NCI-H2227 treated with DMSO at 0.1 percent for 48 hours (cell line): ENCODE measurements around the gene KYNU.
"Not testable (repeated sequence)": the region's sequence is repeated elsewhere in the genome, so short reads cannot be mapped to it uniquely, and the experiment has no call there.

Experiments used
- DNase-seq: peaks from one replicate; lab custom pipeline; 2025; lab: John Stamatoyannopoulos, UW

The KYNU gene

GRCh38 chr2:142871396-142871795 lies 6.1 kb upstream of the KYNU start:
- DNase-seq: no peak

- no peak for DNase-seq
Observed at GRCh38 chr2:142872882-142873724, 4.4 kb upstream of the KYNU start.

DNA sequence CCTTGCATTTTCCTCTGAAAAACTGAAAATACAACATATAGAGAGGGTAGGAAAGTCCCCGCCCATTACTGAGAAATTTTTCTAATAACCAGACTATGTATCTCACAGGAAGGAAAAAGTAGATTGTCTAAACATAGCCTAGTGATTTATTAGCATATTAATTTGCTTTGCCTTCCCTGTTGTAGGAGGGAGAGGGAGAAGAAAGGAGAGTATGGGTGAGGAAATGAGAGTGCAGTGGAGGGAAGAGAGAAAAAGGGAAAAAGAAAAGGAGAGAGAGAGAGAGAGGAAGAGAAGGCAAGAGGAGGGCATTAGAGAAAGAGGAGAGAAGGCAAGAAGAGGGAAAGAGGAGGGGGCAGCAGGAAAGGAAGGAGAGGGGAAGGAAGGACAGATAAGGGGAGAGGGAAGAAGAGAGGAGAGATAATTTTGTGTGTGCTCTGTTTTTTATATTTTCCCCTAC lies 3.6 kb upstream of the KYNU start:
- DNase-seq: no peak

DNA sequence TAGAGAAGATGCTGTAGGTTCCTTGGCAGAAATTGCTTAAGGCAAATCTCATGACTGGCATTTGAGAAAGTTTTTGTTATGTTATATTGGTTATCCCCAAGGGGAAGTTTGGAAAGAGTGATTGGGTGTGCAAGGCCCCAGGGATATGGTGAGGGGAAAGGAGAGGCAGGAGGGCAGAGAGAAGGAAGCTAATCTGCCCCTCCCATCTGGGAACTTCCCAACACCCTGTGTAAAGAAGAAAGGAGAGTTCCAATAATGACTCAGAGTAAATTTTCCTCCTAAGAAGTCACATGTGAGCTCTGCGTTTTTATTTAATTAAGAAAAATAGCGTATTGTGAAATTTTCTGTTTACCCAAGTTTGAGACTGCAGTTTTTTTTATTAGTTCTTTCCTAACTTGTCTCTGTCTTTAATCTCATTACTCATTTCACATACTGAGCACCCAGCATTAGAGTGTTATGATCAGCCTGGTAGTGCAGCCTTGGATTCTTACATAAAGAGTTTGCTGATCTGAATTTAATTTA lies 3.1 kb upstream of the KYNU start:
- DNase-seq: no peak

DNA sequence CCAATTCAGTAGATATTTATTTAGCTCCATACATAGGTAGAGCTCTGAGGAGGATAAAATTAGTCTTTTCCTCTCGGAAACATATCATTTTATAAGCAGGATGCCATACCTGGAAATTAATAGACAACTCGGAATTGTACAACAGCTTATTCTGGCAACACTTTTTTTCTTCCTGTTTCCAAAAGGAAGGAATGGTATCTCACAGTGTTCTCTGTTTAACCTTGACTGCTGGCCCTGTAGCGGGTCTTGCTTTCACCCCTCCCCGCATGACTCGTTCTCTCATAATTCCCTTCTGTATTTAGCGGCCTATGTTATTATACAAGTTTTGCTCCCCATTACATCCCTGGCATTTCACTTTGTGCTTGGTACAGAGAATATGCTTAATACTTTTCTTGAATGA lies 2.5 kb upstream of the KYNU start:
- DNase-seq: no peak

DNA sequence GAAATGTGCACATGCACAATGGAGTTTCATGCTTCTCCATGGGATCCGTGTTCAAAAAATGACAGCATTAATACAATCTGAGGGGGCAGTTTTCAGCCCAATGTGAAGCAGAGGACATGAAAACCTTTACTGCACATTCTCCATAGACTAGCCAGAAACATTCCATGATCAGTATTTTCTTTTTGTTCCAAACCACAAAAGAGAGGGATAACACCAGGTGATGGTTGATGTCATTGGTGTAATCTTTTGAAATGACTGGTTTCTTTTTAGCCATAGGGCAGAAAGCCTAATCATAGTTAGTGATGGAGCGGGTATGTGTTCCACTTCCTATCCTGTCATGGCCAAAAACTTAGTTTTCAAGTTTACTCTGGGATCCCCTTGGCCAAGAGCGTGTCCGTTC lies 1.8 kb upstream of the KYNU start:
- no peak for DNase-seq

DNA sequence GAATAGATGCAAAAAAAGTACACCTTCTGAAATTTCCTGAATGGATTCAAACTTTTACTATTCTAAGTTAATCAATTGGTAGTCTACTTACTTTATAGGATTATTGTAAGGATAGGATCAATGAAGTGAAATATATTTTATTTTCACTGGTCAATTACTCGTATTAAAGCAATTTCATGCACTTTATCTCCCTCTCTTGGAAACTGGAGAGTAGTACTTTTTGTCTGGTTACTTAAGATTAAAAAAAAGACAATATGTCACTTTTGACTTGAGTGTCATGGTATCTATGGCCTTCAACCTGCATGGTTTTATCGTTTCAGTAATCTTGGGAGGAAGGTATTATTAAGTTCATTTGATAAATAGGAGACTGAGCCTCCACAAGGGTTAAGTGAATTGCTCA lies 1.0 kb upstream of the KYNU start:
- no peak for DNase-seq

DNA sequence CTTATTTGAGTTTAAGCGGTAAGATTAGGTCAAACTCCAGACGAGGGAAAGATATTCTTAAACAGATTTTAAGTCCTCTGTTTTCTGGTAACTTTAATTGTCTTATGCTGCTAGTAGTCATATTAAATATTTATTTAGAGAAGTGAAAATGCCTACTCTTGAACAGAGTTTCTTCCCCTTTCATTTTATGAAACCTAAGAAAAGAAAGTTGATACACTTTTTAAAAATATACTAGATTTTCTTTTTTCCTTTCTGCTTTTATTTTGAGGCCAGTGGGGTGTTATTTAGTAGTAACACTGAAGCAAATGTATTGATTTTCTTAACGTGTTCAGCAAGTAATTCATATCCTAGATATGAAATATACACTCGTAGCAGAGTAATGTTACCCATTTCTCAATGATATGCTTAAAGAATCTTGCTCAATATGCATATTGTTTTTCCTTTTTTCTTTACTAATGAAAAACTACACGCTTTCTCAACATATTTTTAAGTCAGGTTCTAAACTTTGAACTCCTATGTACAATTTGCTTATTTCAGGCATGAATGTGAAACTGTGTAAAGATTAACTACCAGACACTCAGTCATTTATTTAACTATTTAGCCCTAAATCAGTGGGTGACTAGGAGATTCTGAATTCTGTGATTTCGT lies 691 bp downstream of the KYNU start:
- no peak for DNase-seq

- DNase-seq: no peak
Observed at GRCh38 chr2:142879151-142879550, 1.7 kb downstream of the KYNU start.

DNA sequence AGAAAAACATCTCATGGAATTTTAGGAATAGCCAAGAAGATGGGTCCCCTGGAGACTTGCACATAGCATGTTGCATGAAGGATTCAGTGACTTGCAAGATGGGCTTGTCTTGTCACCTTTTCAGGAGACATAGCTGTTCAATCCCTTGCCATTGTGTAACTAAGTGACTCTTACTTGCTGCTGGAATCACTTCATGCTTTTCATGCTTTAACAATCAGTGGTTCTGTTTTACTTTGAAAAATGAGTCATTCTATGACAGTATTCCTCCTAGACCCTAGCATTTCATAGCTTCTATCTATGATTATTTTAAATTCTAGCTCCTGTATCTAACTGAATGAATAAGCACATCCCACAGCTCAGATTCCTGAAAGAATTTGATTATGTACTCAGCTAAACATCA lies 2.8 kb downstream of the KYNU start:
- no peak for DNase-seq

- DNase-seq: no peak
Observed at GRCh38 chr2:142881619-142882018, 4.2 kb downstream of the KYNU start.

DNA sequence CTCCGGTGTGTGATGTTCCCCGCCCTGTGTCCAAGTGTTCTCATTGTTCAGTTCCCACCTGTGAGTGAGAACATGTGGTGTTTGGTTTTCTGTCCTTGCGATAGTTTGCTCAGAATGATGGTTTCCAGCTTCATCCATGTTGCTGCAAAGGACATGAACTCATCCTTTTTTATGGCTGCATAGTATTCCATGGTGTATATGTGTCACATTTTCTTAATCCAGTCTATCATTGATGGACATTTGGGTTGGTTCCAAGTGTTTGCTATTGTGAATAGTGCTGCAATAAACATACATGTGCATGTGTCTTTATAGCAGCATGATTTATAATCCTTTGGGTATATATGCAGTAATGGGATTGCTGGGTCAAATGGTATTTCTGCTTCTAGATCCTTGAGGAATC lies 5.0 kb downstream of the KYNU start:
- not testable (repeated sequence) for DNase-seq

- no peak for DNase-seq
Observed at GRCh38 chr2:142883526-142883925, 6.1 kb downstream of the KYNU start.

DNA sequence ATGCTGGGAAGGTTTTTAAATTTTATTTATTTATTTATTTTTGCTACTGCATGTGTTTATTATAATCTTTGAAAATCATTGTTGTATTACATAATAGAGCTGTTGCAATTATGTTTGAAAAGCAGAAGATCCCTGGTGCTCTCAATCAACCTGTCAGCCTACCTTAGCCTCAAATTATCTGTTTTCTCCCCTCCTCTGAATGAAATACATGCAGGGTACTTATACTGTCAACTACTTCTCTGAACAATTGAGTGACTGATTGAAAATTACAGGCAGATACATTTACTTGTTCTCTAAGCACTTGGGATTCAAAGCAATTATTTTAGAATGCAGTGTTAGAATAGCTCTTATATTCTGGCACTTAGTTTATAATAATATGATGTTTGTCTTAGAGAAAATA lies 8.1 kb downstream of the KYNU start:
- no peak for DNase-seq

DNA sequence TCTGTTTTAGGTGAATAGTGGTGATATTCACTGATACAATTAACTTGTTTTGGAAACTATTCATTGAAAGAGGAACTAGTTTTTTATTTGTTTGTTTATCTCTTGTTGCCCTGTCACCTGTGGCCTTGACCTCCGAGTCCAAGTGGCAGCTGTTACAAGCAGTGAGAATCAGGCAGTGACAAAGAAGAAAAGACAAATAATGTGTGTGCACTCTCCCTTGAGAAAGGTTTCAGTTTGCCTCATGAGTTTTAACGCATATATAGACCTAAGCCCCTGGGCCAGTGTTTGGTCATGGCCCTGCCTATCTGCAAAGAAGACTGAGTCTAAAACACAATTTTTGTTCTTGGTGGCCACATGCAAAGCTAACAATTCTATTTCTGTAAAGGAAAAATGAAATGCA lies 15.3 kb downstream of the KYNU start:
- no peak for DNase-seq

DNA sequence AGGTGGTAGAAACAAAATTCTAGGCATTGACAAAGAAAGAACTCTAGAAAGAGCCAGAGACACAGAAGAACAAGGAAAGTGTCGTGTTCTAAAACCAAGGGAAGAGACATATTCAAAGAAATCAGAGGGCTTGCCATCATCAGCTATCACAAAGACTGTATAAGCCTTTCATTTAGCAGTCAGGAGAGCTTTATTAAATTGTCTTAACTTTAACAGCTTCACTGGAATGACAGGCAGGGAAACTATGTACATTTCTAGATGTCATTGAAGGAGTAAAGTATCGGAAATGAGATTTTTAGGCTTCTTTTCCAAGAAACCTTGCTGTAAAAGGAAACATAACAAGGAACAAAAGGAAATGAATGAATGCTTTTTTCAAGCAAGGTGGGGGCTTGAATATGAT lies 15.8 kb downstream of the KYNU start:
- no peak for DNase-seq

- no peak for DNase-seq
Observed at GRCh38 chr2:142897807-142898206, 20.3 kb downstream of the KYNU start.

DNA sequence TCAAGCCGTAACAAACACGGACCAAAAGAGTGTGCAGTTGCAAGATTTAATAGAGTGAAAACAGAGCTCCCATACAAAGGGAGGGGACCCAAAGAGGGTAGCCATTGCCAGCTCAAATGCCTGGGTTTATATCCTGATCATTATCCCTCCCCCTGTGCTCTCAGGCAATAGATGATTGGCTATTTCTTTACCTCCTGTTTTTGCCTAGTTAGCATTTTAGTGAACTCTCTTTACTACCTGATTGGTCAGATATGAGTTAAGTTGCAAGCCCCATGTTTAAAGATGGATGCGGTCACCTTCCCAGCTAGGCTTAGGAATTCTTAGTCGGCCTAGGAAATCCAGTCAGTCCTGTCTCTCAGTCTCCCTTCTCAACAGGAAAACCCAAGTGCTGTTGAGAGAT lies 22.9 kb downstream of the KYNU start:
- not testable (repeated sequence) for DNase-seq

- no peak for DNase-seq
Observed at GRCh38 chr2:142901780-142902179, 24.3 kb downstream of the KYNU start.

- DNase-seq: not testable (repeated sequence)
Observed at GRCh38 chr2:142903726-142904125, 26.3 kb downstream of the KYNU start.

- DNase-seq: no peak
Observed at GRCh38 chr2:142907653-142908052, 30.2 kb downstream of the KYNU start.

DNA sequence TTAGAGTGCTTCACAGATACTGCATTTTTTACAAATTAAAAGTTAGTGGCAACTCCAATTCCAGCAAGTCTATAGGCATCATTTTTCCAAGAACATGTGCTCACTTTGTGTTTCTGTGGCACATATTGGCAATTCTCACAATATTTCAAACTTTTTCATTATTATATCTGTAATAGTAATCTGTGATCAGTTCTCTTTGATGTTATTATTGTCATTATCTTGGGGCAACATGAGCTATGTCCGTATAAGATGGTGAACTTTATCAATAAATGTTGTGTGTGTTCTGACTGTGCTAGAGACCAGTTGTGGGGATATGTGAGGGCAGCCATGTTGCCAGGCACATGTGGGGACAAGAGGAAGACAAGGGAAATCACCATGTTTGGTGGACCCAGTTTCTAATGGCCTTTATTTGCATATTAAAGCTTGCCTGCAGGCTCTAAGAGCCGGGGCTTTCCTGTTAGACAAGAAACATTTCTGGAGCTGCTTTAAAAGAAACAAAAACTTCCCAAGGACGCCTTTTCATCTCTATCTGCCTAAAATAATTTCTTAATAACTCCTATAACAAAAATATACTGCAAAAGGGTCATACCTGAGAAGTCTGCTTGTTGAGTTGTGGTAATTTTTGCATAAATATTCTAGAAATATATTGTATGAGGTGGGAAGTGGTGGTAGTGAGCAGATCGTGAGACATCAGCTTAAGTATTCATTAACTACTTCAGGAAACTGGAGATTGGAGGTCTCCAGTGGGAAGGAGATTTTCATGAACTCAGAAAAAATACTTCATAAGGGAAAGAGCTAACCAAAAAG lies 37.2 kb downstream of the KYNU start:
- DNase-seq: no peak

DNA sequence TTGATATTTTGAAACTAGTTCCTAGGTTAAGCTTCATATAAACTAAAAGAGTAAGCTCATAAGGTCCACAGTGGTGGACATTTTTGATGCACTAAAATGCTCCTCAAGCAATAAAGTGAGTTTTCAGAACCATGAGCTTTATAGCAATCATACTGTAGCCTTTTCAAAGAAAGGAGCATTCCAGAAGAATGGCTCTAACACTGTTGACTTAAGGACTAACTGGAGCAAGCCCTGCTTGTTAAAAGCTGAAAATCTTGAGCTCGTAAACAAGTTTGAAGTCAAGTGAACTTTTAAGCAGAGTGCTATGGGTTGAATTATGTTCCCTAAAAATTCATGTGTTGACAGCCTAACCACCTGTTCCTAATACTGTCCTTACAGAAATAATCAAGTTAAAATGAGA lies 38.0 kb downstream of the KYNU start:
- no peak for DNase-seq
